GM21786 (cell line): ENCODE results near the gene ANKFN1.

Experiments used
- ATAC-seq: cut with Tn5 transposase; IDR thresholded peaks from one replicate; pipeline ENCODE4 v1.9.1; 2021; ENCODE audit not compliant: unreplicated experiment

ANKFN1 gene

DNA sequence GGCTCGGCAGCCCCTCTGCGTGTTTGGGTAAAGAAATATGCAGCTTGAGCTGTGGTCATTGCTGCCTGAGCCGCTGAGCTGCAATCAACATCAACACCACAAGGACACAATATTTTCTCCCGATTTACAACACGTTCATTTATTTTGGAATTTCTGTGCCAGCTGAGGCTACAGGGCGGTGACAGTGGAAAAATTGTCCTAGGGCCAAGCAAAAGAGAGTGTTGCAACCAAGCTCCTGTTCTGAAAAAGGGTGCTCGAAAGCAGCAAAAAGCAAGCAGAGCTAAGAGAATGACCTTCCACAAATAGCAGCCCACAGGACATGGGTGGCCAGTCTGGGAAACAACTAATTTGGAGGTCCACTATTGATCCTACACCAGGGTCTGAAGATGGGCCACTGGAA, 404.8 kb downstream of the ANKFN1 start:
- no peak for ATAC-seq
